Fibroblast of gingiva (primary cell): ENCODE results near the gene GAD1.

Source experiments
- DNase-seq: peaks from one replicate; pipeline ENCODE4 v3.0.0-alpha.2; 2011; ENCODE audit warnings: low read depth

Gene GAD1

DNA sequence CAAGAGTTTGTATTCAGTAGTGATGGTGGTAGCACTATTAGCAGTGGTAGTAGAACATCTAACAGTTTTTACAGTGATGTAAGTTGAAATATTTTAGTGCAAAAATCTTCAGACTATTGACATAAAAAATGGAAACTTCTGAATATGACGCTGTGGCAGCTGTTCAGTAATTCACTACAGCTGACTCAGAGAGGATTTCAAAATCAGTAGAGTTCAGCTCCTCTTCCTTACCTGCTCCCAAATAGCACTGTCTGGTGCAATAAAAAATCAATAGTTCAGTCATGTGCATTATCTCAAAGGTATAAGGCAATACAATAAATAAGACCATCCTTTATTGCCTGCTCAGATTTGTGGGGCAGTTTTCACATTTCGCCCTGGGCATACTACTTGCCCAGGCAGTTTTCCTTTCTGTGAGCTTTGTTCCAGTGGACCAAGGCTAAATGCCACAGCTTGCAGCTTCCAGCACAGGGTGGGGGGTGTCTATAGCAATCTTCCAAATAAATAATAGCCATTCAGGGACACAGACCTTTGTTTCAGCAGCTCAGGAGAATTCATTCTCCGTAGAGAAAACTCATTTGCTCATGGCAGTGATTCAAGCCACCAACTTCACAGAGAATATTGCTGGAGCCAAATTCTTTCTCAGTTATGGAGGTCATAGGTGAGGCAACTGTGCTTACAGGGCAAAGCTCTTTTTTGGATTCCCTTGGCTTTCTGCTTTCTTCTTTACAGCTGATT, 78.5 kb downstream of the GAD1 start:
- peak; percentile 41 for DNase-seq

DNA sequence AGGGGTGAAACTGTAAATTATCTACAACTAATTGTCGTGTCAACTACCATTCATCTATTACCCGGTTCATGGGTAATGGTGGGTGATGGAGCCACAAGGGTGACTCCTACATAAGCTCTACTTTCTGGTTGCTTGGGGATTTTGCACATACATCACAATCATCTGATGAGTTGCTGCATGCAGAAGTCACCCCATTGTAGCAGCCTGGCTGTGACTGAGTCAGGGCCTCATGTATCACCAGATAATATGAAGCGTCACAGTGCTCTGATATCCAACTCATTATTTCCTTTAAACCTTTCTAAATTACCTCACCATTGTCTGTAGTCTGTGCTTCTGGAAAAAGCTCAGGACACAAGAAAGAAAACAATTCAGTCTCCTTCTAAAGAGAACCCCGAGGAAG, 79.9 kb downstream of the GAD1 start:
- no peak for DNase-seq

DNA sequence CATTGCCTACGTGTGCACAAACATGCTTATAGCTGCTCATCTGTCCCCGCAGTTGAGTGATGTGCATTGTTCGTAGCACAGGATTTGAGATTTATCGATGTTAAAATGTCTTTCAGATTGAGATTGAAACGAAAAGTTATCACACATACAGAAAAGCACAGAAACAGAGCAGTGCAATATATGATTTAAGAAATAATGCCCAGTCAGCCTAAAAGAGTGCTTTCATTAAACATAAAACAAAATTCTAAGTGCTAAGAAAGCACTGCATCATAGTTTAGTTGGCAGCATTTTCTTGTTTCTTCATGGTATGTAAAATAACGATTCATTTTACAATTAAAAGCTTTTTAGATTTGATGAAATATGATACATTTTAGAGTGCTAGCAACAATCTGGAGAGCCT, 80.4 kb downstream of the GAD1 start:
- no peak for DNase-seq

DNA sequence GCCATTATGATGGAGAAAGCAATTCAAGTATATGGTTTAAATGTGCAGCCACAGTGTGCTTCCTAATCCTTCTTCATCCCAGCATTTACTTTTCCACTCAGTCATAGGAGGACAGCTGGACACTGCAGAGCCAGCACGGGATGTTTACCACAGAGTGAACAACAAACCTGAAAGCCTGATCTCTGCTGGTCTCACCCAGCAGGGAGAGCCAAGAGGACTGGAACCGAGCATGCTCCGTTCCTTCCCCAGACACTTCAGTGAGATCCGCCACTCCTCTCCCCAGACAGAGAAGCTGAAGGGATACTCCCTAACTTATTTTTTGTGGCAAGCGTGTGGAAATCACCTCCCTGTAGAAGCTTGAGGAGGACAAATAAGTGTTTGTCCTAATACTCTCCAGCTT, 89.2 kb downstream of the GAD1 start:
- no peak for DNase-seq
